Stimulated activated CD8-positive, alpha-beta memory T cell treated with anti-CD3 and anti-CD28 coated beads, Interleukin-4, amount 100 ng/mL, for 1 hour (primary cell): ENCODE results near the gene GRAMD2B.
"Not testable (repeated sequence)": the region's sequence is repeated elsewhere in the genome, so short reads cannot be mapped to it uniquely, and the experiment has no call there.

Source experiments
- DNase-seq, 2 donors: peaks; one replicate each; pipeline ENCODE4 v3.0.0-alpha.2; 2020; ENCODE audit warnings: low read depth in 2 of 2, low spot score in 1 of 2

The GRAMD2B gene

DNA sequence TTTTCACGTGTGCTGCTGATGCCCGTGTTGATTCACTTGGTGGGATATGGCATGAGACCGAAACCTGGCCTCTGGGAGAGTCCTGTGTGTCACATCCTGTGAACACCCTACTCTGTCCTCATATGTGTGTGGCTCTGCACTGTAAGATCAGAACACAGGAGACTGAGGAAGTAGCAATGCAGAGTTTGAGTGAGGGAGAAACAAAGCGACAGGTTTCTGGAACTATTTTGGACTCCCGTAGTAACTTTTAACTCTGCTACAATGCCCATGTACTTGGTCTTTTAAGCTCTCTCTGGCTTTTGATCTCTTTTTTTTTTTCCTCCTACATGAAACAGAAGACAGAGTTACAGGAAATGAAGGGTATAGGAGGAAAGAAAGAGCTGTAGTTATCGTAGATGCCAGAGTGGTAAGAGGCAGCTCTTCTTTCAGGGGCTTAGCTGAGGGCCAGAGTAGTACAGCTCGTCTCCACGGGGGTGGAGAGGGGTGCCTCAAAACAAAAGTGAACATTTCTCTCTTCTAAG lies 26.6 kb downstream of the GRAMD2B start:
- DNase-seq = peak; percentile 9 to 21

- DNase-seq = no peak
These were observed 27.1 kb downstream of the GRAMD2B start for GRCh38 chr5:126450346-126450745.

DNA sequence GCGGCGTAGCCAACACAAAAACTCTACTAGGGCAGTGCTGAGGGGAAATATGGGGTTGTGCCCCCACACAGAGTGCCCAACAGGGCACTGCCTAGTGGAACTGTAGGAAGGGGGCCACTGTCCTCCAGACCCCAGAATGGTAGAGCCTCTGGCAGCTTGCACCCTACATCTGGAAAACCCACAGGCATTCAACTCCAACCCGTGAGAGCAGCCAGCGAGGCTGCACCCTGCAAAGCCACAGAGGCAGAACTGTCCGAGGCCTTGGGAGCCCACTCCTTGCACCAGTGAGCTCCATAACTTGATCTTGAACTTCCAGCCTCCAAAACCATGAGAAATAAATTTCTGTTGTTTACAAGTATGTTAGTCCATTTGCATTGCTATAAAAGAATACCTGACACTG lies 27.7 kb downstream of the GRAMD2B start:
- no peak for DNase-seq

- no peak for DNase-seq
These were observed 29.3 kb downstream of the GRAMD2B start for GRCh38 chr5:126452477-126452876.

DNA sequence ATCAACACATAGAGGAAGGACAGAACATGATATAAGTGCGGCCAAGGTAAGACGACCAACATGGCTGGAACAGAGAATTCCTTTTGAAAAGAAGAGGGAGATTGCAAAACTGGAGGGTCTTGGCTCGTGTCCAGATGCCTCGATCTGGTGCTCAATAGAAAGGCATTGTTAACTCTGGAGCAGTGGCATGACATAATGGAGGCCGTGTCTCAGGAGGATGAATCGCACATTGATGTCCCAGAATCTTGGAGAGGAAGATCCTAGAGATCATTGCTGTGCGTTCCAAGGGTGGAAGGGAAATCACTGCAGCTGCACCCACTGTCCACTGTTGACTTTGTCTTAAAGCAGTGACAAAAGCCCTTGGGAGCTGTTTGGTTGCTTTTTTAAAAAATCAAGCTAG lies 30.9 kb downstream of the GRAMD2B start:
- no peak for DNase-seq

DNA sequence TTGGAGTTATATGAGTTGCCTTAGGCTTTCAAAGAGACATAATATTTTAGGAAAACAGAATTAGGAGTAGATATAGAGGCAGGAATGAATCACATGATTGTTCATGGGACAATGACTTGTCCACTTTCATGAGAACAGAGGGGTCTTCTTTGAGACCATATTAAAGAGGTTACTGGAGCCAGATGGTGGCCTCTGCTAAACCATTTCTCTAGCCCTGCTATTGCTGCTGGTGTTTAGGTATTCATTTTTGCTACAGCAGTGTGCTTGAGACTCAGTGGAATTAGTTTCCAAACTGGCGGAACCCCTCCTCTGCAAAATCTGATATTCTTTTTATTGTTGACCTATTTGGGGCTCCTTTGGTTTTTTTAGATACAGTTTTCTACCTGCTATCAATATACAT lies 31.3 kb downstream of the GRAMD2B start:
- DNase-seq = no peak

DNA sequence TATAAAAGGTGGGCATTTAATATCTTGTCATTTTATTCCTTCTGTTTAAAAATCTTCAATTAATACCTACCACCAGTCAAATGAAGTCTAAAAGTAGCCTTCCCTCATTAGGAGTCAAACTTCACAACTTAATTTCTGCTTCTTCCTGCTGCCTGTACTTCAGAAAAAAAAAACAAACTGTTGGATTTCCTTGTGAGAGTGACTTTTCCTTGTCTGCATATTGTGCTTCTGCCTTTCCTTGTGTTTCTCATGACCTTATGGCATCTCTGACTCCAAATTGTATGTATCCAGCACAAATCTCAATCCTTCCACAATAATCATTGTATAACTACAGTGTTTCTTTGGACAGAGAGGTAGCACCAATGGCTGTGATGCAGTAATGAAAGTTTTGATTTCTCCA lies 32.1 kb downstream of the GRAMD2B start:
- DNase-seq = no peak

DNA sequence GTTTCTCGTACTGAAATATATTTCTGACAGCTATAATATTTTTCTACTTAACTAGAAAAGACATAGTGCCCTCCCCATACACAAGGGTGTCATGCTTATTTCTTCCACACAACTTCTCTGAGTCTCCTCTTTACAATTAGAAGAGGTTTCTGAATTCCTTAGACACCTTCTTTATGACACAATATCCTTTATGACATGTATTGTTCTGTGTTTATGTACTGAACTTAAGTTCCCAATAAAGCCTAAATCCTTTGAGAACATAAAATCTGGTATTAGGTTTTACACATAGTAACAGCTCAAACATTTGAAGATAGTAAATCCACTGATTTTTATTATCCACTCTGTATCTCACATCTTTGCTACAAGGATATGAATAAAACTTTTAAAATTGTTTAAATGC lies 32.5 kb downstream of the GRAMD2B start:
- no peak for DNase-seq

DNA sequence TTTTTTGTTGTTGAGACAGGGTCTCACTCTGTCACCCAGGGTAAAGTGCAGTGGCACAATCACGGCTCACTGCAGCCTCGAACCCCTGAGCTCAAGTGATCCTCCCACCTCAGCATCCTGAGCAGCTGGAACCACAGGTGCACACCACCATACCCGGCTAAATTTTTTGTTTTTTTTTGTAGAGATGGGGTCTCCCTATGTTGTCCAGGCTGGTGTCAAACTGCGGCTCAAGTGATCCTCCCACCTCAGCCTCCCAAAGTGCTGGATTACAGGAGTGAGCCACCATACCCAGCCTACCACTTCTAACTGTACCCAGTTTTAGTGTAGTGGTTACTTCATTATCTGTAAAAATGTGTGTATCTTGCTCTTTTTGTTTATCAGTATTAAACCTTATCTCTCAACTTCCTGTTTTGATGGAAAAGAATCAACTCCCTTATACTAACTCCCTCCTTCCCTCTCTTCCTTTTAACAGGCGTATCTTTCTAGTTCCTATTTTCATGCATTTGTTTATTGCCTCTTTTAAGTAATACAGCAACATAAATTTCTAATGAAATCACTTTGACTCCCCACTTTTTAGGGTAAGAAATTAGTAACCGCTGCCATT lies 33.1 kb downstream of the GRAMD2B start:
- no peak for DNase-seq

DNA sequence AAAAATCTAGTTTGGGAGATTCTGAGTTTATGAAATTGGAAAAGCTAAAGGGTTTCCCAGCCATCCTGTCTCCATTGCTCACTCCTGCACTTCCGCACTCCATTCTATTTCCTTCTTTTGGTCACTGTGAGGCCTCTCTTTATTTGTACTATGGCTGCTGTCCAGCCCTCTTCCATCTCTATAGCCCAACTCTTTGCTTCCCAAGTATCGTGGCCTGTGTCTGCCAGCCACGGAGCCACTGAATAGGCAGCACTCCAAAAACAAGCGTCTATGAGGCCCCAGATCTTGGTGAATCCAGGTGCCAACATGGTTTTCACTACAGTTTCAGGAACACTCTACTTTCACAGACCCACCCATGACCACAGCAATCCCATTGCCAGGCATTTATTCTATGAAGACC lies 37.2 kb downstream of the GRAMD2B start:
- DNase-seq = no peak

GRCh38 chr5:126460977-126461376 lies 37.8 kb downstream of the GRAMD2B start:
- DNase-seq = no peak

- no peak for DNase-seq
These were observed 38.6 kb downstream of the GRAMD2B start for GRCh38 chr5:126461838-126462237.

DNA sequence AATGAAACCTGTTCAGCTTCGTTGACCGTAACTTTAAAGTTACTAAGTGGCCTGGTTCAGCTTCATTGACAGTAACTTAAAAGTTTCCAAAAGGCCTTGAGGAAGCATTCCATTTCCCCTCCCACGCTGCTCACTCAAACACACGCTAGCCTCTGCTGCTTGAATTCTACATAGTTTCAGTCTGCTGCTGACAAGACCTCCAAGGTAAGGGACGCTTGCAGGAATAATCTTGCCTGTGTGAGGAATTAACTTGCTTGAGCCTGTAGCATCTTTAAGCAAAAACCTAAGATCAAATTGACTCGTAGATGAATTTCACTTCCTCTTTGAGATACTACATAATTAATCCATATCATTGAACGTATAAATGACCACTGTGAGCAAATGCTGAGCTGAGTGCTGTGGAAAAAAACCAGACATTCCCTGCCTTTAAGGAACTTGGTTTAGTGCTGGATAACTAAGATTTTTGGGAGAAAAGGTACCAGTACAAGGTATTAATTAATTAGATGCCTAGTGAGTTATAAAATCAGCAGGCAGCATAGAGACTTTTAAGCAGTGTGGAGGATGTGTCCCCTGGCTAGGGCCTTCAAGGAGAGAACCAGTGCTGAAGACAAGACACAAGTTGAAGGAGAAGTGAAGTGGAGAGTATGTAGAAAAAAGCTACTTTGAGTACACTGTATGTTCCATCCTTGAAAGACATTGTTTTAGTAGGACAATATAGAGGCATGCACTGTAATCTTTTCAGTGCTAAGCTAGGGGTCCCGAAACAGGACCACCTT lies 39.2 kb downstream of the GRAMD2B start:
- no peak for DNase-seq

- no peak for DNase-seq
These were observed 40.8 kb downstream of the GRAMD2B start for GRCh38 chr5:126464016-126464415.

DNA sequence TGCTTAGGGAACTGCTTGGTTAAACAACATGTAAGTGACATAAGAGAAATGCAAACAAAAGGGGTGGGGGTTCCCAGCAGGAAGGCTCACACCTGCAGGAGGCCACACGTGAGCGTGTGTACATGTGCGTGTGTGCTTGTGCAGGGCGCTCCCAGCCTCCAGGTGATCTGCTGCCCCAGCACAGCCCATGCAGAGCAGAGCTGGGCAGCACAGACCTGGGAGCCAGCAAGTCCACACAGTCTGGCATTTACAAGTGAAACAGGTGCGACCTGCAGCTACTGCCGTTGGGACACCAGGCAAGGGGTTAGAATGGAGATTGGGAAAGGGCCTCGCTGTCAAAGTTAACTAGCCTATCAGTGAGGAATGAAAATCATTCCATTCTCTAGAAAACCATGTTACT lies 41.8 kb downstream of the GRAMD2B start:
- DNase-seq = no peak

GRCh38 chr5:126468091-126468490 lies 44.9 kb downstream of the GRAMD2B start:
- DNase-seq = no peak

DNA sequence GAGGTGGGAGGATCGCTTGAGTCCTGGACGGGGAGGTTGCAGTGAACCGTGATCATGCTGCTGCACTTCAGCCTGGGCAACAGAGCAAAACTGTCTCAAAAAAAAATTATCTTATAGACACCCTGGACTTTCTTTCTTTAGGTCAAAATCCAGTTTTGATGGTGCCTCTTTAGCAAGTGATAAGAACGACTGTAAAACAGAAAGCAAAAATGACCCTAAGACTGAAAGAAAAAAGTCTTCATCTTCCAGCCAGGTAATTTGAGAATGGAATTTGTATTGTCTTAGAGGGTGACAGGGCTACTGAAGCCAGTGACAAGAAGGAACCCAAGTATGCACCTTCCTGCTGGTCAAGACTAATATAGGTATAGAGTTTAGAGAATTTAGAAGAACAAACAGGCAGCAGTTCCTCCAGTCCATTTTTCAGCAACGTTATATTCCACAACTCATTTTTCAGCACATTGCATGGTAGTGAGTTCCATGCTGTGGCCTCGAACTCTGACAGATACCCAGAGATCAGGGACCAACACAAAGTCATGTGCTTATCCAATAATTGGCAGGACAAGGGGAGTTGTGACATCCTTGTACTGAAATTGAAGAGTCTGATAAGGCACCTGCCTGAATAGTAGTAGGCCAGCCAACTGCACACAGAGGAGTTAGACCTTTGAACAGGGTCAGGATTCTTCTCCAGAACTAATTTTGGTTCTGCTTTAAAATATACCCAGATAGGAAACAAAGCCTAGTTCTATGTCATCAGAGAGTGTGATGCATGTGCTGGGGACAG lies 46.5 kb downstream of the GRAMD2B start:
- DNase-seq = no peak

- not testable (repeated sequence) for DNase-seq
These were observed 47.3 kb downstream of the GRAMD2B start for GRCh38 chr5:126470529-126470928.

DNA sequence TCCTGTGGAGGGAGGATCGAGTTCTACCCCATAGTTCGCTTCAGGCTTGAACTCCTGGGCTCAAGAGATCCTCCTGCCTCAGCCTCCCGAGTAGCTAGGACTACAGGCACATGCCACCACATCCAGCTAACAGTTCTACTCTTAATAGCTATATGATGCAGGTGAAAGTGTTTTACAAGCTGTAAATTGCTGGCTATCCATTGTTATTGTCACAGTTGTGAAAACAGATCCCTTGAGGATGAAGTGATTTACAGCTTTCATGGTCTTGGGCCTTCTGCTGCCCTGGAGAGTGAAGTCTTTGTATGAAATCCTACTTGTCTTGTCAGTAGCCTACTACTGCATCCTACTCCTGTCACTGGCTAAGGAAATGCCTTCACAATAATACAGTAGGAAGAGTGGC lies 48.0 kb downstream of the GRAMD2B start:
- DNase-seq = no peak

DNA sequence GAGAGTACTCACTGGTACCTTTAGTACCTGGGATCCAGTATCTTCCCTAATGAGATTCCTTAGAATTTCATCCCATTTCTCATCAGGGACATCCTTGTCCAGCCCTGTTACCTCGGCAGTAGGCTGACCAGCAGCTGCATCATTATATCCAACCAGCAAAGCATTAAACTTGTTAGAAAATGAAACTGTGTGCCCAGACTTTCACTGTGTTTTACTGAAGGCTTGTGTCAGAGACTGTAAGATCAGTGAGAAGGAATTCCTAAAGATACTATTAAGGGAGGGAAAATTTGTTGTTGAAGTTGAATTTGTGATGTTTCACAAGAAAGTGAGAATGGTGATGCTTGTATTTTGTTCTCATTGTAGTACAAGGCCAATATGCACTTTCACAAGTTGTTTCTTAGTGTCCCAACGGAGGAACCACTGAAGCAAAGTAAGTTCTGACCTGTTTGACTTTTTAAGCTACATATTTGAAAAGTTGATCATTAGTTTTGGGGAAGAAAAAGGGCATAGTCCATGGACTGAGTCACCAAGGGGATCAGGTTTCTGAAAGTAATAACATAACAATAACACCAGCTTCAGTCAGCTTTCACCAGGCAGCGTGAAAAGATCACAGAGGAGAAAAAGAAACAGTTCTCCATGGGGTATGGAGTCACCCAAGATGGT lies 48.8 kb downstream of the GRAMD2B start:
- no peak for DNase-seq

DNA sequence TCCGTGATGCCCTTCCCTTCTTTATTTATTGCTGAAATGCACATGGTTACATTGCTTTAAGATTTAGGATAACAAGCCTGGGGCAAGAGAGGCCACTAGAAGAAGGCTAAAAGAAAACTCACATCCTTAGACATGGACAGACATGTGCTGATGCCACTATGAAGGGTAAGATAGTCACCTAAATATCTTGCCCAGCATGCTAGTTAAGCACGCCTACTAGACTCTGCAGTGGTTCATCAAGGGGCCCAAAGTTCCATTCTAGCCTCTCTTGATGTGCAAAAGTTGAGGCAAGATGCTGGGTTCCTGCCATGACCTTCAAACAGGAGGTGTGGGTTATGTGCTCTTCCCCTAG lies 49.3 kb downstream of the GRAMD2B start:
- no peak for DNase-seq
